NCI-H774 (cell line): ENCODE data around the gene SORD.
"Not testable (repeated sequence)": the region's sequence is repeated elsewhere in the genome, so short reads cannot be mapped to it uniquely, and the experiment has no call there.

Experiments used
- DNase-seq: peaks from one replicate; lab custom pipeline; 2025; lab: John Stamatoyannopoulos, UW

The SORD gene

DNA sequence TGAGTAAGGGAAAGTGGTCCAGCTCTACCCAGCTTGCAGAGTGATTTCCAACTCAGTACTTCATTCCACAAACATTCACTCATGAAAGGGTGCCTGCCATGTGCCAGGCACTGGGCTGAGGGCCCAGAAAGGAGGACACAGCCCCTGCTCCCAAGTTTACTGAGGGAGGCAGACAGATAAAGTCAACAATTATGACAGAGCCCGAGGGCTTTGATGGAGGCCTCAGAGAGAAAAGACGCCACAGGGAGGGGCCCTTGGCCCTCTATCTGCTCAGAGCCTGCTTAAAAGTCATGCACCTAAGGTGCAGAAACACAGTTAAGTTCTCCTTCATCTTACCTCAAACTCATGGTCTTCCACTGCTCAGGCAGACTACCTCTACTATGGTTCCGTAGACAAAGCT is 1.7 kb downstream of the SORD start:
- DNase-seq, result not testable (repeated sequence)

DNA sequence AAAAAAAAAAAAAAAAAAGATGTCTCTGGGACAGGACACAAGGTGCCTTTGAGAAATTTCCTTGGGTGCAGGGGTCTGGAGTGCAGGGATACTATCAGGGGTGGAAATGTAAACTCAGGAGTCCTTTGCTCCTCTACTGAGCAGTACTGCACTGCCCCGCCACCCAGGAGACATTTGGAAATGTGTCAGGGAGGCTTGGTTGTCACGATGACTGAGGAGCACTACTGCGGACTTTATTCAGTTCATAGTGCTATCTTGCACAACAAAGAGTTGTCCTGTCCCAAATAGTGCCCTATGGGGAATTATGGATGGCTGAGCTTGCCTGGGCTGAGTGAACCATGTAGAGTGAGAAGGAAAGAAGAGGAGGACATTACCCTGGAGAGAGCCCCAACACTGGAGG is 2.6 kb downstream of the SORD start:
- not testable (repeated sequence) for DNase-seq

DNA sequence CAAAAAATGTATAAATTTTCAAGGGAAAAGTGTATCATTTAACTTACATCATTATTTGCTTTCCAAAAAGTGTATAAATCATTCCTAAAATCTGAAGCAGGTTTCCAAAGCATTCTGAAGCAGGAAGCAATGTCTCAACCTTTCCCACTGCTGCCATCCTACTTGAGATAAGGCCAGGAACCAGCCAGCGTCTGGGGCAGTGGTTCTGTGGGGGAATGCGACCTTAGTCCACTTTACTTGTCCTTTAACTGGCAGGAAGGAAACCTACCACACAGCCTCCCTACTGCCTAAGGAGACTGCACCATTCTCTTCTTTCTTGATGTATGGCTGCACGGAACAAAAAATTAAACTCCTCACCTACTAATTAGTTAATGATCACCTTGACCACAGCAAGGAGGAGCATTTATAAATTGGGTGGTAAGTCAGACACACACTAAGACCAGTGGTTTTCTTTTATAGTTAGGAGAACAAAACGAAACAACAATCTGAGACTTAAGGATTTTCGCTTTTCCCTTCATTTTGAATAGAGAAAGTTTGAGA is 3.7 kb downstream of the SORD start:
- no peak for DNase-seq

DNA sequence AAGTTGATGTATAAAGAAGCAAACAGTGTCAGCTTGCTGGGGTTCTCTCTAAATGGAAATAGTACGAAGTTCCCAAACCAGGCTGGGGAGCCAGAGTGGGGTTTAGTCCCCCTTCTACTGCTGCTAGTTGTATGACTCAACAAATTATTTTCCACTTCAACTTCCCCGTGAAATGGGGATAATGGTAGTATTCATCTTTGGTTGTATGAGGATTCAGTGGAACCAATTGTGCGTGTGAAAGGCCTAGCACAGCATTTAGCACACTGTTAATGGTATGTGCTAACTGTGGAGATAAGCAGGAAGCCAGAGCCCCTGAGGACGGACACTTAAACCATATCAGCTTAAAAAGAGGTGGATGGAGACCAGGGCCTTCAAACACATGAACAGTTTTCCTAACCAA is 4.2 kb downstream of the SORD start:
- DNase-seq, result no peak

DNA sequence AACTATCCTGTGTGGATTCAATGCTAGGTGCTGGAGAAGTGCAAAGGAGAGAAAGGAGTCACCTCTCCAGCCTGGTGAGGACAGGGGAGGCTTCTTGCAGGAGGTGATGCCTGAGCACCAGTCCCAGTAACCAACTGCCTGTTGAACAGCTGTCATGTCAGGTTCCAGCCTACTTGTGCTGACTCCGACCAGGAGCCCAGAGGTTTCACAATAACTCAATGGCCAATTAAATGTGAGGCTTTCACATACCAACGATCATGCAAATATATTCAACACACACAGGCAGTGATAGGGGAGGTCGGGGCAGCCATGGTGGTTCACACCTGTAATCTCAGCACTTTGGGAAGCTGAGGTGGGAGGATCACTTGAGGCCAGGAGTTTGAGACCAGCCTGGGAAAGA is 7.7 kb downstream of the SORD start:
- DNase-seq, result no peak

DNA sequence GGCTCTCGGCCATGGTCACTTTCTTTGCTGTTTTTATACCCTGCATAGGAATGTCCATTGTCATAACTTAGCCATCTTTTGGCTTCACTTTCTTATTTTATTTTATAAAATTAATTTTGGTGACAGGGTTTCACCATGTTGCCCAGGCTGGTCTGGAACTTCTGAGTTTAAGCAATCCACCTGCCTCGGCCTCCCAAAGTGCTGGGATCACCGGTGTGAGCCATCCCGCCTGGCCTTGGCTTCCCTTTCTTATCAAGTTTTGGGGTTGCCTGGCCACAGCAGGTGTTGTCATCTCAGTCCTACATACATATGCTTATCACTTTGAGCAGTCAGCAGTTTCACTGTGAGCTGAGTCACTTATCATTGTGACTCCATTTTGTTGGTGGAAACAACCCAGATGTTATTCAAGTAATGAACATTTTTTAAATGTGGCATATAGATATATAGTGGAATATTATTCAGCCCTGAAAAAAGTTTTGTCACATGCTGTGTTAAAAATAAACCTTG is 8.6 kb downstream of the SORD start:
- not testable (repeated sequence) for DNase-seq

DNA sequence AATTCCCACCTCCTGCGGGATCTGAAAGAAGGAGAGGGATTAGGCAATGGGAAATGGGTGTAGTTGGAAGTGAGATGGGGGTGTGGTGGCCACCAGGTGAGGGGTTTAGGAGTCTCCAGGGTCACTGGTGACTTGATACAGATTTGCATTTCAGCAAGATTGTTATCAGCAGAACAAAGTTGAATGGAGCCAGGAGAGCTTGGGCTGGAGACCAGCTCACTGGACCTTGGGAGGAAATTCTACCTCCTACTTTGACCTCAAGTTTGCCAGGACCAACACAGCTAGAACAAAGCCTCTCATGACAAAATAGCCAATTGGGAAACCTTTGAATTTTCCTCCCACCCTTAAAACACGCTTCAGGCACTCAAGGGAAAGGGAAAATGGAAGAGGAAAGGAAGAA is 9.5 kb downstream of the SORD start:
- not testable (repeated sequence) for DNase-seq

DNA sequence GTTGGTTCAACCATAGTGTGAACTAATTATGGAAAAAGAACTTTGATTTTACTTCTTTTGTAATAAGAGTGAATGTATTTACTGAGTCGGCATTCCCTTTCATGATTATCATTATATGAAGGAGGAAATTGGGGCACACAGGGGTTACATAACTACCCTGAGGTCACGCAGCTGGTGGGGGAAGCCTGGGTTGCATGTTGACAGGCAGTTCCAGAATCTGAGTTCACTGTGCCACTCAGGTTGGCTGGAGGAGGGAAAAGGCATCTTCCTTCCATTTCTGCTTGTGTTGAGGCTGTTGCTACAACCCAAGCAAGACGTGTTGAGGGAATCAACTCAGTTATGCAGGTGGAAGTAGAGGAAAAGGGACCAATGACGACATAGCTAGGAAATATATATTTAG is 11.1 kb downstream of the SORD start:
- DNase-seq, result not testable (repeated sequence)

DNA sequence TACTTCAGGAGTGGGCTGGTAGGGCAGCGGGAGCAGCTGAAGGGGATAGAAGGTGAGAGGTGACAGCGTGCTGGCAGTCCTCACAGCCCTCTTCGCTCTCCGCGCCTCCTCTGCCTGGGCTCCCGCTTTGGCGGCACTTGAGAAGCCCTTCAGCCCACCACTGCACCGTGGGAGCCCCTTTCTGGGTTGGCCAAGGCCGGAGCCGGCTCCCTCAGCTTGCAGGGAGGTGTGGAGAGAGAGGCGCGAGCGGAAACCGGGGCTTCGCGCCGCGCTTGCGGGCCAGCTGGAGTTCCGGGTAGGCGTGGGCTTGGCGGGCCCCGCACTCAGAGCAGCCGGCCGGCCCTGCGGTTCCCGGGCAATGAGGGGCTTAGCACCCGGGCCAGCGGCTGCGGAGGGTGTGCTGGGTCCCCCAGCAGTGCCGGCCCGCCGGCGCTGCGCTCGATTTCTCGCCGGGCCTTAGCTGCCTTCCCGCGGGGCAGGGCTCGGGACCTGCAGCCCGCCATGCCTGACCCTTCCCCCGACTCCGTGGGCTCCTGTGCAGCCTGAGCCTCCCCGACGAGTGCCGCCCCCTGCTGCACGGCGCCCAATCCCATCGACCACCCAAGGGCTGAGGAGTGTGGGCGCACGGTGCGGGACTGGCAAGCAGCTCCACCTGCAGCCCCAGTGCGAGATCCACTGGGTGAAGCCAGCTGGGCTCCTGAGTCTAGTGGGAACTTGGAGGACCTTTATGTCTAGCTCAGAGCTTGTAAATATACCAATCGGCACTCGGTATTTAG is 11.8 kb downstream of the SORD start:
- DNase-seq, result not testable (repeated sequence)

DNA sequence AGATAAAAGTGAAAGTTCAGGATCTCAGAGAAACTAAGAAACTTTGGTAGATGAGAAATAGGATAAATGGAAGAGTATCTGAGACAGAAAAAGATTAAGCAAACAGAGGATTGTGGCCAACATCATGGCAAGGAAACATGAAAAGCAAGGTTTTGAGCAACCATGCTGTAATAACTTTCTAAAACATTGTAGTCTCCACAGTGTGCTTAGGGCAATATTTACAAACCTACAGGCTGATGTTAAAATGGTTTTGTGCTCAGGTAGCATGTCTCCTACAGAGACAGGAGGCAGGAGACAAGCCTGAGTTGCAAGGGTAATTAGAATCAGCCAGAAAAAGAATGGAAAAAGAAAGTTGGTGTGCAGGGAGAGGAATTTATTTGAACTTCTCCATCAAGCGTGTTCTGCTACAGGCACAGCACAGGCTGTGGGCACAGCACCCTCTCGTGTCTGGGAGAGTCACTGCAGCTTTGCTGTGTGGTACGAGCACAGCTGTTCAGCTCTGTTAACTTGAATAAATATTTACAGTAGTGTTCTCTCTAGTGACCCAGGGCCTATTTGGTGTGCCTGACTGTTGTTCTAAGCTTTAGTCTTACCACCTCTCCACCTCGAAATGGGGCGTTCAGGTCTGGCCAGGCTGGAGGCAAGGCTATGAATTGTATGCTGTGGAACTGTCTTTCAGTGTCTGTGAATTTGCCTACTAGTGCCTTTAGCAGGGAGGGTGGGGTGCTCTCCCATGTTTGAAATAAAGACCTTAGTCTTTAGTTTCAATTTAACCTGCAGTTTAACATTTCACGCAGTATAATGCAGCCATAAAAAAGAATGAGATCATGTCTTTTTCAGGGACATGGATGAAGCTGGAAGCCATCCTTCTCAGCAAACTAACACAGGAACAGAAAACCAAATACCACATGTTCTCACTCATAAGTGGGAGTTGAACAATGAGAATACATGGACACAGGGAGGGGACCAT is 14.1 kb downstream of the SORD start:
- peak; percentile 86 for DNase-seq

DNA sequence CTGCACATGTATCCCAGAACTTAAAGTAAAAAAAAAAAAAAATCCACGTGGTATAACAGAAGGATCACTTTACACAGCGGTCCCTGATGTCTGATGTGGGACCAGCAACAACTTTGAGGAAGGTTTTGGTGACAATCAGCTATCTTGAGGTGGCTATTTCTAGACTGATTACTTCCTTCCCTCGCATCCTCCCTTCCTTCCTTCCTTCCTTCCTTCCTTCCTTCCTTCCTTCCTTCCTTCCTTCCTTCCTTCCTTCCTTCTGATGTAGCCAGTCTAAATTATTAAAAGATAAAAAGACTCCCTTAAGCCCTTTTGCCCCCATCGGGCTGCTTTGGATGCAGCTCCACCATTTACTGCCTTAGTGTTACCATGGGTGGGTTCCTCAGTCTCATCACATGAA is 14.9 kb downstream of the SORD start:
- DNase-seq, result no peak

DNA sequence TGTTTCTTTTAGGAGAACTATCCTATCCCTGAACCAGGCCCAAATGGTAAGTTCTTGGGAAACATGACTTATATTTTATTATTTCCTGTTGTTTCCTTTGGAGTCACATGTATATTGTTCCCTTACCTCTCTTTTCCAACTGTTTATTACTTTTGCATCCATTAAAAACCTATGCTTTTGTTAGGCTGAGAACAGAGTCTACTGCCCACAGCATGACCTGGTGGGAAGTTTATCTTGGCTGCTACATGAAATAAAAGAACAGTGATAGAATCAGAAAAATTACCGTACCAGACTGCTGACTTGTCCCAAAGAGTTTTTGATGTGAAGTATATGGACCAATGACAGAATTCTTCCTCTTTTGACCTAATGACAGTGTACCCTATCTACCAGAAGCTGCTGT is 17.4 kb downstream of the SORD start:
- DNase-seq, result not testable (repeated sequence)

DNA sequence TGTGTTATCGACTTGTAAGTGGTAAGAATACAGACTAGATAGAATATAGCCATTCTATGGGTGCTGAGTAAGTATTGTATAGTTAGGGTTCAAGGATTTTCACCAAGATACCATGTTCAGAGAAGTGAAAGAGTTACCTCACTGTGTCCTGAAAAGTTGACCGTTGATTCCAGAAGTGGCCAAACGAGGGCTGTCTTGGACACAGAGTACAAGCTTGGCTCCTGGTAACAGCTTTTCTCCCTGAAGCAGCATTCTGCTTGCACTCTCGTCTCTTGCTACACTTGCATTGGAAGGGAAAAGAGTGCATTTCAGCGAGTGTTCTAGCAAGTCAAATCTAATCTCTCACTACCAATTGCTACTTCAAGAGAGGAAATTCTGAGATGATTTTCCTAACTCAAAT is 18.5 kb downstream of the SORD start:
- not testable (repeated sequence) for DNase-seq

DNA sequence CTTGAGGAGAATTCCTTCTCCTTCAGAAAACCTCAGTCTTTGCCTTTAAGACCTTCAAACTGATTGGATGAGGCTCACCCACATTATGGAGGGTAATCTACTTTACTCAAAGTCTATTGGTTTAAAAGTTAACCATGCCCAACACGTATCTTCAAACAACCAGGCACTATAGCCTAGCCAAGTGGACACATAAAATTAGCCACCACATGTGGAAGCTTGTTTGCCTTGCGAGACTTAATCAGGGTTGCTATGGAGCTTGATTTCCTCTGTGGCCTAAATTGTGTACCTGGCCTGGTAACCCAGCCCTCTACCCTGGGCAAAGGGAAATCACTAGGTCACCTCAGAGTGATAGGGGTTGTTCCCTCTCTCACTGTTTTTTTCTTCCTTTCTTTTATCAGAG is 19.9 kb downstream of the SORD start:
- DNase-seq, result not testable (repeated sequence)

DNA sequence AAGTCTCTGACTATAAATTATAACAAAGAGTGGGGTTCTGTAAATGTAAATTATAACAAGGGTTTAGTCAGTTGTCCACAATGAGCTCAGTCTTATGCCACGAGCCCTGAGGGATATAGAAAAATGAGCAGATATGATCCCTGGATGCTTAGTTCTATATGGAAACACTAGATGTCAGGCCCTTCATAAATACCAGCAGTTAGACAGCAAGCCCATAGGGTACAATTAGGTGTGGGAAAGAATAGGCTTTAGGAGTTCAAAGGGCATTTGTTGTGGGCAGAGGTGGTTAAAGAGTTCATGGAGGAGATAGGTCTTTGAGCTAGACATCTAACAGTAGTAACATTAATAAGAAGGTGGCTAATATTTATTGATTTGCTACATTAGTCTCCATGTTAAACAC is 21.3 kb downstream of the SORD start:
- not testable (repeated sequence) for DNase-seq

DNA sequence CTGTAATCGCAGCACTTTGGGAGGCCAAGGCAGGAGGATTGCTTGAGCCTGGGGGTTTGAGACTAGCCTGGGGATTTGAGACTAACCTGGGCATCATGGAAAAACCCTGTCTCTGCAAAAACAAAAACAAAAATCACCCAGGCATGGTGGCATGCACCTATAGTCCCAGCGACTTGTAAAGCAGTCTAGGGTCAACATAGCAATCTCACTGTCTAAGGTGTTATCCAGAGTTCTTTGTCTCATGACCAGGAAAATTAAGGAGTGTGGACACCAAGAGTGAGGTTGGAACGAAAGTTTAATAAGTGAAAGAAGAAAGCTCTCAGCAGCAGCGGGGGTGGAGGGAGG is 25.4 kb downstream of the SORD start:
- DNase-seq, result not testable (repeated sequence)

DNA sequence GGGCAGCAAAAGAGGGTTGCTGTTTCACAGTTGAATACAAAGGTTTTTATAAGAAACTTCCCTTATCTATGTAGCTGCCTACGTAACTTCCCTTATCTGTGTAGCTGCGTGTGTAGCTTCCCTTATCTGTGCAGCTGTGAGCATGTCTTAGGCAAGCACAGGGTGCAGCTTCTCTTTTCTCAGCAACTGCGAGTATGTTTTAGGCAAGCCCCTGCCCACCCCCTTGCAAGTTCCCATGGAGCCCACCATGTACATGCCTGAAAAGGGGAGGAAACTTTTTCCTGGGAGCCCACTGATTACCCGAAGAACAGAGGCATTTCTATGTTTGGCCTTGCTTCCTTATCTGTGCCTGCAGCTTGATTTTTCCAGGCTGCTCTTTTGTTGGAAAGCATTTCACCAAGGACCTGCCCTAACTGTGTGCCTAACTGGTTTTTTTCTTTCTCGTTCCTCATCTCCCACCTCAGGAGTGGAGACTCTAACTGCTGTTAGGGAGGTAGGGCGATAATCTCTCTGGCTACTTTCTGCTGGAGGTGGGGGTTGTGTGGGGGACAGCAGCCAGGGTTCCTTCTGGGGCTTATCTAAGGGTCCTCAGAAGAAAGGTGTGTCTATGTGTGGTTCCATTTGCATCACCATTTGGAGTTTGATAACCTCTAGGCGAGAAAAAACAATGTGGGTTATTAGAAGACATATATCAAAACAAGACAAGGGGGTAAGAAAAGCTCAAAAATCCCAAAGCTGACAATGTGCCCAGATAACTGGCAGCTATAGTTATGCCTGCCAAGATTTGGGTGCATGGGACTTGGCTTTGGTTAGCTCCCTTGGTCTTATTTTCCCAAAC is 26.0 kb downstream of the SORD start:
- DNase-seq, result no peak

DNA sequence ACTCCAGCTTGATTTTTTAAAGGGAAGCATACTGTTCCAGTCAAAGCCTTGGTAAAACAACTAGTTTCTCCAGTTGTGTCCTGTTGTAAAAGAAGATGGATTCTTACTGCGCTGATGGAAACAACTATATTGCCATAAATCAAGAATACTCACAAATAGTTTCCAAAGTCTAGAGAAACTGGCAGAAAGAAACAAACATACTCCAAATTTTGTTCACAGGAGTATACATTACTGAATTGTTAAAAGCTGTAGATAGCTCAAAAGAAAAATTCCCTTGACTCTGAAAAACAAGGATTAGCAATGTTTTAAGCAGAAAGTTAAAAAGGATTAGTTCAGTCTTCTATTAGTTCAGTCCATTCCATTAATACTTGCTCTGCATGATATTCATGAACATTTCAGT is 27.6 kb downstream of the SORD start:
- no peak for DNase-seq

DNA sequence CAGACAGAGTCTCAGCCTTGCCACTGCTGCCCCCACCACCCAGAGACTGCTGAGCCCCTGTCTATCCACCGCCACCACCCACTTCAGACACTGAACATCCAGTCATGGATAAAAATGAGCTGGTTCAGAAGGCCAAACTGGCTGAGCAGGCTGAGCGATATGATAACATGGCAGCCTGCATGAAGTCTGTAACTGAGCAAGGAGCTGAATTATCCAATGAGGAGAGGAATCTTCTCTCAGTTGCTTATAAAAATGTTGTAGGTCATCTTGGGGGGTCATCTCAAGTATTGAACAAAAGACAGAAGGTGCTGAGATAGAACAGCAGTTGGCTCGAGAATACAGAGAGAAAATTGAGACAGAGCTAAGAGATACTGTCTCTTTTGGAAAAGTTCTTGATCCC is 29.7 kb downstream of the SORD start:
- not testable (repeated sequence) for DNase-seq

DNA sequence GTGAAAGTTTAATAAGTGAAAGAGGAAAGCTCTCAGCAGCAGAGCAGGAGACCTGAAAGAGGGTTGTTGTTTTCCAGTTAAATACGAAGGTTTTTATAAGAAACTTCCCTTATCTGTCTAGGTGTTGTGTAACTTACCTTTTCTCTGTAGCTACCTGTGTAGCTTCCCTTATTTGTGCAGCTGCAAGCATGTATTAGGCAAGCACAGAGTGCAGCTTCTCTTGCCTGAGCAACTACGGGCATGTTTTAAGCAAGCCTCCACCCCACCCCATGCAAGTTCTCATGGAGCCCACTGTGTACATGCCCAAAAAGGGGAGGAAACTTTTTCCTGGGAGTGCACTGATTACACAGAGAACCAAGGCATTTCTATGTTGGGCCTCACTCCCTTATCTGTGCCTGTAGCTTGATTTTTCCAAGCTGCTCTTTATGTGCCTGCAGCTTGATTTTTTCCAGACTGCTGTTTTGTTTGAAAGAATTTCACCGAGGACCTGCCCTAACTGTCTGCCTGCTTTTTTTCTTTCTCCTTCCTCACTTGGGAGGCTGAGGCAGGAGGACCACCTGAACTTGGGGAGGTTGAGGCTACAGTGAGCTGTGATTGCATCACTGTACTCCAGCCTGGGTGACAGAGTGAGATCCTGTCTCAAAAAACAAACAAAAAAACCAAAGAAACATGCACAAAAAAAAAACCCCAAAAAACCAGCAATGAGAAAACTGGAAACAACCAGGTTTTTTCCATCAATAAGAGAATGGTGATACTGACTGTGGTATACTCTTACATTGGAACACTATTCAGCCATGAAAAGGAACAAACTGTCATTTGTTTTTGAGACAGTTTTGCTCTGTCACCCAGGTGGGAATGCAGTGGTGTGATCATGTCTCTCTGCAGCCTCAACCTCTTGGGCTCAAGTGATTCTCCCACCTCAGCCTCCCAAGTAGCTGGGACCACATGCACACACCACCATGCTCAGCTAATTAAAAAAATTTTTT is 36.0 kb downstream of the SORD start:
- DNase-seq, result not testable (repeated sequence)
